SW 1271 (cell line): Measurements from ENCODE around the gene HSF5.
A peak's percentile ranks its signal among the peaks of the same experiment; 100 is the strongest.
"Not testable (repeated sequence)": the region's sequence is repeated elsewhere in the genome, so short reads cannot be mapped to it uniquely, and the experiment has no call there.

Source experiments
- DNase-seq, 2 experiments: peaks; one replicate each; lab custom pipeline; 2025; lab: John Stamatoyannopoulos, UW

HSF5 gene

GRCh38 chr17:58412961-58413586 is 75.1 kb downstream of the HSF5 start:
- no peak for DNase-seq

DNA sequence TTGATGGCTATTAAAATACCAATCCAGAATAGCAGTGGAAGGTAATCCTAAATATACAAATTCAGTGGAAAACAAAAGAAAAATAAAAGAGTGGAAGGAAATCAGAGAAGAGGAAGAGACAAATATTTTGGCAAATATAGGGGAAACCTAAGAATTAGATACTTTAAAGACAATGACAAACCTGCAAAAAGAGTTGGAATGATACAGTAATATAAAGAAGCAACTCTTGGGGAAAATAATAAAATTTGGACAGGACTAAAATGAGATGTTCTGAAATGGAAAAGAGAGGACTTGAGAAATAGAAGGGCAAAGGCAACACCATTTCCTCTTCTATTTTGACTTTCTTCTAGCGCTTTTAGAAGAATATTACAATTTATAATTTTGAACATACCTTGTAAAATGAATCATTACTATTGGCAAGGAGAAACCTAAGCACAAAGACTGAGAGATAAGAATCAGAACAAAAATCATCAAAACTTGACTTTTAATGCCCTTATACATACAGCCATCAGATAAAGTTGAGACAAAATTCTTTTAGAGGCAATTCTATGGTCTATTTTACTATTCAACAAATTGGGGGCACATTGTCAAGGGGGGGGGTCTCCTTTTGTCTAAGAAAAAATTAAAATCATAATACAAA is 76.0 kb downstream of the HSF5 start:
- no peak for DNase-seq

GRCh38 chr17:58411408-58411894 is 76.8 kb downstream of the HSF5 start:
- no peak for DNase-seq

- no peak for DNase-seq
Observed at GRCh38 chr17:58410714-58411407, 77.3 kb downstream of the HSF5 start.

- no peak for DNase-seq
Observed at GRCh38 chr17:58409432-58409831, 78.8 kb downstream of the HSF5 start.

GRCh38 chr17:58403311-58403710 is 84.9 kb downstream of the HSF5 start:
- DNase-seq, result no peak

- DNase-seq, result no peak
Observed at GRCh38 chr17:58402679-58403078, 85.5 kb downstream of the HSF5 start.

GRCh38 chr17:58402047-58402446 is 86.2 kb downstream of the HSF5 start:
- DNase-seq, result peak in 1 of 2 experiments; percentile 16

DNA sequence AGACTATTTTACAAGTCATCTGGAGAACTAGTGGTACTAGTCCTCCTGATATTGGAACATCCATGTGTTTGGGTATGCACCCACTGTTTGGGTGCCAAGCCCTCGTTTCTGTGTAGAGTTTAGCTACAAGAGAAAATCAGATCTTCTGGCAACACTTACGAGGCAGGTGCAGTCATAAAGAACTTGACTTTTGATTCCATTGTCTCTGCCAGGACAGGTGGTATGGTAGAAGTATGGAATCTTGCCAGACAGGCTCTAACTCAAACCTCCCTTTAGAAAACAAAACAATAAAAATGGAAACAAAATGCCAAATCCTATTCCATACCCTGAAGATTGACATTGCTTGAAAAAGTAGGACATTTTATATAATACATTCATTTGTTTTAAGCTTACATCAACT is 86.9 kb downstream of the HSF5 start:
- DNase-seq, result no peak

- no peak for DNase-seq
Observed at GRCh38 chr17:58400826-58401225, 87.4 kb downstream of the HSF5 start.

GRCh38 chr17:58399974-58400373 is 88.2 kb downstream of the HSF5 start:
- no peak for DNase-seq

DNA sequence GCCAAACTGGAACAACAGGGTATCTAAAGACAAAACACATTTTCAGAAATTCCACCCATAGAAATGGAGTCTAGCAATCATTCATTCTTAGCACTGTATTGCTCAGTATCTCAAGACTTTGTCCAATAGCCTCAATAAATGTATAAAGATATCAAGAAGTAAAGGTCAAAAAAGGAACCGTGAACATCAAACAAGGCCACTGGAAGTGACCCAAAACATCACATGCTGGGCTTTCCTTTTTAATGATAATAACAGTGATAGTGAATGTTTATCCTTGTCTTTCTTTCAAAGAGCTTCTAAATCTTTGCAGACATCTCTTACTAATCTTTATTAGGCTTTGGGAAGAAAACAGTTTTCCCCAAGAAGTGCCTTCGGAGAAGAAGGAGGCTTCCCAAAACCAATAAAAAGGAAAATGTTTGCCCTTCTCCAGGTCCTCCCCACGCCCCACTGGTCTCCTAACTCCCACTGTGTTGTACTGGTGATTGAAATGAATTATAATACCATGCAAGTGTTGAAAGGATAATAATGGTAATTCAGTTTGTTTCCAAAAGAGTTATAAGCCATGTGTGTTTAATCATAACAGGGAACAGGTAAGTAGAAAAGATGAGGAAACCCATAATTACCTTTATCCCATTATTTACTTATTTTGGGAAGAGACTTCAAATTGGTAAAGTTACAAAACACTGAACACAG is 89.5 kb downstream of the HSF5 start:
- no peak for DNase-seq

DNA sequence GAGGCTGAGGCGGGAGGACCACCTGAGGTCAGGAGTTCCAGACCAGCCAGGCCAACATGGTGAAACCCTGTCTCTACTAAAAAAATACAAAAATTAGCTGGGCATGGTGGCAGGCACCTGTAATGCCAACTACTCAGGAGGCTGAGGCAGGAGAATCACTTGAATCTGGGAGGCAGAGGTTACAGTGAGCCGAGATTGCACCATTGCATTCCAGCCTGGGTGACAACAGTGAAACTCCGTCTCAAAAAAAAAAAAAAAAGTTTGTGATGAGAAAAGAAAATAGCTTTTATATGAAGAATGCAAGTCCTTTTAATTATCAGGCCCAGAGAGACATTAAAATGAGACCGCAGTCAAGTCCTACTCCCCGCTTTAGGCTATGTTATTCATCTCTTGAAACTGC is 90.8 kb downstream of the HSF5 start:
- not testable (repeated sequence) for DNase-seq

DNA sequence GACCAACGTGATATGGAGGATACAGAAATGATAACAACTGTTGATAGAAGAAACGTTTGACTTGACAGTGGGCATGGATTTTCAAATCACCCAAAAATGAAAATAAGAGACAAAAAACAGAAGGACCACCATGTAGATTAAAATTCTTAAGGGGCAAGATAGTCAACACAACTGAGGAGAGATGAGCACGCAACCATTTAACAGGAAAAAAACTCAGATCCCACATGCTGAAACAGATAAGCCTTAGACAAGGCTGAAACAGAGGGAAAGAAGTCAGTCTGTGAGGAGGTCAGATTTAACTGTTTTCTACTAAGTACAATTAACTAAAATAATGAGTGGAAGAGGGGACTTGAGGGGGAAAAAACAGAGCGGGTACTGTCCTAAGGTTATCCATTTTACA is 92.0 kb downstream of the HSF5 start:
- DNase-seq, result no peak

DNA sequence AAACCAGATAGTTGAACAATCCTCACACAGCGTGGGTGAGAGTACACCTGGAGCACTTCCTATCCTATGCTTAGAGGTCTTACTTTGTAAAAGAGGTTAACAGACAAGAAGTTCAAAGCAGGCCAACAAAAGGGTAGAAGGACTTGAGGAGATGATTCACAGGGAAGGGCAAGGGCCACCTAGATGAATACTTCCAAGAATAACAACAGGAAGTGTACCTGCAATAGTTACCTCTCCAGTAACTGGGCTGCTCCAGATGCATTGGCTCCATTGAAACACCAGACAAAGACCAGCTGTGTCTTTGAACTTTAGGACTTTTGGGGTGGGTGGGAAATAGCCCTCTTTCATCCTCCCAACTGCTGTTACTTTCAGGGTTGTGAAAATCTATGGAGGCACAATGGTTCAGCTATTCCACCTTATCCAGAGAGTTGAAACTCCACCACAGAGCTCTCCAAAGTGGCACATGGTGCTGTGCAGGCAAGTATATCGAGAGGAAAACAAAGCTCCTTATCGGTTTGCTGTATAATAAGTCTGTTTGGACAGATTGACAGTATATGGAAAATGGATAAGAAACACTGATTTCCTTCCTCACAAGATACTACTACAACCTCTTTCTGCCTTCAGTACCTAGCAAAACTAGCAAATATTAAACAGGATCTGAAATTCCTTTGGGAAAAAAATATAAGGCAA is 93.5 kb downstream of the HSF5 start:
- no peak for DNase-seq

- no peak for DNase-seq
Observed at GRCh38 chr17:58391302-58391984, 96.8 kb downstream of the HSF5 start.

GRCh38 chr17:58390884-58391283 is 97.3 kb downstream of the HSF5 start:
- no peak for DNase-seq

DNA sequence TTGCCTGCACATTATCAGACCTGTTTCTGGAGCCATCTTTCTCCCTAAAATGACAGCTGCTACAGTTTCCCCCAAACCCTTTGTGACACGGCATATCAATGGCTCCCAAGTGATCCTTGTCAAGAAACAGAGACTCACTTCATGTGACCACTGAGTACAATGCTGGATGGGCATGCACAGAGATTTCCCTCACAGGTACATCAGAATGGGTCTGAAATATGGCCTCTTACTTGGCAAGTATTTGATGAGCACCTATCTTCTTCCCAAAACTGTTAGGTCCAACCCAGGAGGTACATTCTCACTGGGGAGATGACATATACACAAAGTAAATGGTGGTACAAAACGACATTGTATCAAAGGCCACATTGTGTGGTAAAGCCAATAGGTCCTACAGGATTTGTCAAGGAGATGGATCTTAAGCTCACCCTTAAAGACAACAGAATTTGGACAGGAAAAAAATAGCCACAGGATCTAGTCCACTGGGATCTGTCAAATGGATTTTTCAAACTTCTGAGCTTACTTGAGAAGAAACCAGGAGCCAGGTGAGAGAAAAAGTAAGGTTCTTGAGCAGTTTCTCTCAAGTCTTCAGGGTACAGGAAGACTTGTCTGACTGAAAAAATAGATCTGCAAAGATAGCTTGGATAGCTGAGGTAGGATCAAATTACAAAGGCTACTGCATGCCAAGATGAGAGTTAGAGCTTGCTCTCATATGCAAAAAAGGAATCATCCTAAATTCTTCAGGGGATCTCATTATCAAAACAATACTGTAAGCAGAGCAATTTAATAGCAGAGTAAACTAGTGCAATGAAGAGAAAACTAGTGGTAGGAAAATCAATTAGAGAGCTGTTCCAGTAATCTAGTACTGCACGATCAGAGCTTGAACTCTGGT is 99.7 kb downstream of the HSF5 start:
- DNase-seq, result no peak

DNA sequence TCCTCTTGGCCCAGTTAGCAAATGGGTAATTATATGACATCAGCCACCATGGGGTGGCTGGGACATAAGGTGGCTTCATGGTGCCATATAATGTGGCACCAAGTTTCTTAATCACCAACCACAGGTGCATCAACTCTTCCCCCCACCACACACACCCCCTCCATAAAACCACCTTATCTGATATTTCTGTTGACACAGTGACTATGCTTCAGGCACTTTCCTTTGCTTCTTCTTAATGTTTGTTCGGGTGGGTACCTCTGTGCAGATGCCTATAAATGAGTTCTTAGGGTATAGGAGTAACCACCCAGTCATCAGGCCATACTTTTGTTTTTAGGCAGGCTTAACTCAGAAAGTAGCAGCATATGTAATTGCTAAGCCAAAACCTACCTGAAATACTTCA is 100.4 kb downstream of the HSF5 start:
- no peak for DNase-seq

DNA sequence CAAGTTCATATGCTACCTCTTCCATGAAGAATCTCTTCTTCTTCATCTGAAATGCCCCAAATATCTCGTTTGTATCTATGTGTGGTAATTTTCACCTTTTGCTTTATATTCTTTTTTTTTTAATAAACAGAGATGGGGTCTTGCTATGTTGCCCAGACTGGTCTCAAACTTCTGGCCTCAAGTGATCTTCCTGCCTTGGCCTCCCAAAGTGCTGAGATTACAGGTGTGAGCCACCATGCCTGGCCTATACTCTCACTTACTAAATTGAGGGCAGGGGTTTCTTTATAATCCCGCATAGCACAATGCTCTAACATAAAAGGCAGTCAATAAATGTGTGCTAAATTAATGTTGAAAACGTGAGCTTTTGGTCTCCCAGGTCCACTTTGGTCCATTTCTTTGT is 101.5 kb downstream of the HSF5 start:
- DNase-seq, result no peak
